Activated CD8-positive, alpha-beta memory T cell treated with anti-CD3 and anti-CD28 coated beads for 36 hours (primary cell): ENCODE results near the gene PTPRM. TPM values are rescaled to one million over a fixed set of nuclear protein-coding genes. Genes with fewer than 3 reads are reported as not detected.

Source experiments
- CTCF ChIA-PET: fragments of 350-600 bp; sonication (Branson Sonifier 250); formaldehyde crosslinking; loops from one replicate; lab custom pipeline; 2021; ENCODE audit warnings: antibody characterized with exemption; lab: Charles Lee
- POLR2A ChIA-PET: fragments of 350-600 bp; sonication (Branson Sonifier 250); formaldehyde crosslinking; loops from one replicate; lab custom pipeline; 2021; ENCODE audit warnings: antibody characterized with exemption; lab: Charles Lee
- total RNA-seq, 2 experiments: library from RNA; stranded (reverse); gene quantifications; one replicate each; pipeline ENCODE4 v1.2.3, GENCODE V29; 2021

The PTPRM gene
- total RNA-seq, 2 experiments from 2014 or later, result 3.5 to 4.1 TPM

- CTCF ChIA-PET, result no interaction called here
- POLR2A ChIA-PET, result no interaction called here
Observed at GRCh38 chr18:8296886-8297616, 729.9 kb downstream of the PTPRM start.

- CTCF ChIA-PET, result no interaction called here
- POLR2A ChIA-PET, result no interaction called here
Observed at GRCh38 chr18:8298186-8298585, 731.1 kb downstream of the PTPRM start.

GRCh38 chr18:8299054-8299980 is 732.2 kb downstream of the PTPRM start:
- ChIA-PET POLR2A (no interaction called here), CTCF (no interaction called here)

DNA sequence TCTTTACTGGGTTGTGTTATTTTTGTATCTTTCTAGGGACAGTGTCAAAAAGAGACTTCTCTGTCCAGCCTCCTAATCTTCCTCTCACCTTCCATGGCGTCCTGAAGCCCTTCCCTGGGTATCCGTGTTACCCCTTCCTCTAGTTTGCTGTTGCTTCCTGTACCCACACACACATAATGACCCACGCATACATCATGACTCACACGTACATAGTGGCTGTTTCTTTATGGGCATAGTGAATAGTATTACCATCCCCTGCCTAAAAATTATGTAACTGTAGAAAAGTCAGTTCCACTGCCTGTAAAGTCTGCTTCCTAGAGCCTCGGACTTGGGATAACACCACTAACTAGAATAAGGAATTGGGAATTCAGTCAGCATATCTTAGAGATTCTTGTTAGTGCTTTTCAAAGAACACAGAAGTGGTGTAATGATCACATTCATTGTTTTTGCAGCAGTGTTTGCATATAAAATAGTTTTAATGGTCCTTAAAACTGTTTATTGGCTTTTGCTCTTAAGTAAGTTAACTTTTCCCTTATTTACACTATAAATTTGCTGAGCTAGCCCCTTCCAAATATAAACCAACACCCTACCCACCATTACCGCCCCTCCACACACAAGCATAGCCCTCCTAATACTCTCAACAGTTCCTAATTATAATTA is 733.8 kb downstream of the PTPRM start:
- ChIA-PET CTCF (no interaction called here), POLR2A (no interaction called here)

DNA sequence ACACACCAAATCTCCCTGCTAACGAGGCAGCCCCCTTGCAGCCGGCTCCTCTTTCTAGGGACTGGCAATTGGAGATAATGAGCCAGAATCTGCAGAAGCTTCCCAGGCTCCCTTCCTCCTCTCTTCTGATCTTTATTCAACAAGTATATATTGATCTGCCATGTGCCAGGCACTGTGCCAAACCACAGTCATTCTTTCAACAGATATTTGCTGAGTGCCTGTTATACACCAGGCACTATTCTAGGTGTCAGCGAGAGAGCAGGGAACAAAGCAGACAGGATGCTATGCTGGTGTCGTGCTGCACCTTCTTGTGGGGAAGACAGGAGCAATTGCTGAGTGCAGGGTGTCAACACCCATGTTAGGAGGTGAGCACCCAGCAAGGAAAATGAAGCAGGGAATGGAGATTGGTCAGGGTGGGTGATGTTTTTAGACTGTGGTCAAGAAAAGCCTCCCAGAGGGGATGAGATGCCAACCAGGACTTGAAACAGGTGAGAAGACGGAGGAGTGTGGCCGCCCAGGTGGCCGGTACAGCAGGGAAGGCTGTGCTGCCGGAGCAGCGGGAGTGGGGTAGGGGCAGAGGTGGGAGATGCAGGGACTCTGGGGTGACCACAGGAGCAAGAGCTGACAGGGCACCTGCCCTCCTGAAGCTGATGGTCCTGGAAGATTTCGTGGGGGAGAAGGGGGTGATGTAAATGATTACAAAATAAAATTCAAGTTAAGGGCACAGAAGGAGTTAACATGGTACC is 734.5 kb downstream of the PTPRM start:
- ChIA-PET CTCF (no interaction called here), POLR2A (no interaction called here)

DNA sequence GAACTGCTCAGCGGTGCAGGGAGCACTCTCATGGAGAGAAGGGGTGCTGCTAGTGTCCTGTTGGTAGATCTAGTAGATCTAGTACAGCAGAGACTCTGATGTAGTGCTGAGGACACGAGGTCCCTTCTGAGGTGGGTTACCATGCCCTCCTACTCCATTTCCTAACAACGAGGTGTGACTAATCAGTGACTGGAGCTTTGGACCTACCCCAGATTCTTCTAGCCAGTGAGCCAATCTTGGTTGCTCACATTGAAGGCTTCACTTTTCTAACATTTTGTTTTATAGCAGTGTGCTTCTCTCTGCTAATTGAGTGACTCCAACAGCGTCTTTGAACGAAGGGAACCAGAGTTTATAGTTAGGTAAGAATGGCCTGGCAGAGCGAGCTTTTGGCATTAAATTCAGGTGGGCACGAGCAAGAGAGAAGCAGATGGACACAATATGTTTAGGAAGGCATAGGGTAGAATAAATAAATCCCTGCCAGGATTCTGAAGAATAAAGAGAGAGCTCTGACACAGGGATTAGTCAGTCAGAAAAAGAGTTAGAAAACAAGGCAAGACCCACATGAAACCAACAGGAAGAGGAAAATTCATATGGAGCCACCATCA is 736.1 kb downstream of the PTPRM start:
- CTCF ChIA-PET, result no interaction called here

DNA sequence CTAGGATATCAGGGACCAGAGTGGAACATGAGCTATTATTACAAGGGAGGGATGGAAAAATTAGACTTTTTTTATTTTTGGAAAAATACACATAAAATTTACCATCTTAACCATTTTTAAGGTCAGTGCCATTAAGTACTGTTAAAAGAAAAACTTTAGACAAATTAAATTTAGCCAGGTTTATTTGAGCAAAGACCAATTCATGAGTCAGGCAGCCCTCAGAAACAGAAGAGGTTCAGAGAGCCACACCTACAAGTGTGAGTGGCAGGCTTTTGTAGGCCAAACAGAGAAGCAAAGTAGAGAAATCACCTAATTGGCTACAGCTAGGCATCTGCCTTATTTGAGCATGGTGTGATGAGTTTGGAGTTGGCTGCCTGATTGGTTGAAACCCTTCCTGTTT is 740.8 kb downstream of the PTPRM start:
- ChIA-PET POLR2A (no interaction called here), CTCF (no interaction called here)

More for the DNA sequence above, 736.1 kb downstream of the PTPRM start:
- POLR2A ChIA-PET, result no interaction called here

DNA sequence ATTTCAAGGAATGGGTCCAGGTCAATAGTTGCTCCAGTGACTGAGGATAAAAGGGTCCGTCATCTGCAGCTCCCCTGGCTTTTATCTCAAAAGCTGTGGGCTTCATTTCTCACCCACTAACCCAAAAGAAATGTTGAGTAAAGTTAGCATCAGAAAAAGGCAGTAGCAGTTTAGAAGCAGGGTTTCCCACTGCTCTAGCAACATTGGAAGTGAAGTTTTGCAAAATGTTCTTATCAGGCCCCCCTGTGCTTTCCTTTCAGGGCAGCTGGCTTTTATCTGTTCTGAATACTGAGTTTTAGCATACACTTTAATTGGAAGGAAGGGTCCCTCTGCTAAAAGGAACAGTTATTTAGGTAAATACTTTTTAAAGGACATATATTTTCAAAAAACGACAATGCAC is 745.9 kb downstream of the PTPRM start:
- CTCF ChIA-PET, result no interaction called here
- POLR2A ChIA-PET, result no interaction called here

DNA sequence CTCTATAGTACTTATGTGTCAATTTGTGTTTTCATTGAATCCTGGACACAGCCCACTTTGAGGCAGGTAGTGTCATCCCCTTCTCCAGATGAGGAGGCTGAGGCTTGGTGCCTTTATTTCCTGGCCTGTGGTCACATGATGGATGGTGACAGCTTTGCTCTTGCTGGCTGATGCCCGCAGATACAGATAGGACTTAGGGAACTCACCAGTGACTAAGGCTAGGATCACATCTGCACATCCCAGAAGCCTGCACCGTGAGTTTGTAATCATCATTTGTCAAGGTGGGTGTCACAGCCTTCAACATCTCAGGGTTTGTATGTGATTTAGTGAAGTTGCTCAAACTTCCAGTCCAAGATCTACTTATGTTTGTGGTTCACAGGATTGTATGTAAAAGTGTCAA is 747.0 kb downstream of the PTPRM start:
- ChIA-PET CTCF (no interaction called here), POLR2A (no interaction called here)

DNA sequence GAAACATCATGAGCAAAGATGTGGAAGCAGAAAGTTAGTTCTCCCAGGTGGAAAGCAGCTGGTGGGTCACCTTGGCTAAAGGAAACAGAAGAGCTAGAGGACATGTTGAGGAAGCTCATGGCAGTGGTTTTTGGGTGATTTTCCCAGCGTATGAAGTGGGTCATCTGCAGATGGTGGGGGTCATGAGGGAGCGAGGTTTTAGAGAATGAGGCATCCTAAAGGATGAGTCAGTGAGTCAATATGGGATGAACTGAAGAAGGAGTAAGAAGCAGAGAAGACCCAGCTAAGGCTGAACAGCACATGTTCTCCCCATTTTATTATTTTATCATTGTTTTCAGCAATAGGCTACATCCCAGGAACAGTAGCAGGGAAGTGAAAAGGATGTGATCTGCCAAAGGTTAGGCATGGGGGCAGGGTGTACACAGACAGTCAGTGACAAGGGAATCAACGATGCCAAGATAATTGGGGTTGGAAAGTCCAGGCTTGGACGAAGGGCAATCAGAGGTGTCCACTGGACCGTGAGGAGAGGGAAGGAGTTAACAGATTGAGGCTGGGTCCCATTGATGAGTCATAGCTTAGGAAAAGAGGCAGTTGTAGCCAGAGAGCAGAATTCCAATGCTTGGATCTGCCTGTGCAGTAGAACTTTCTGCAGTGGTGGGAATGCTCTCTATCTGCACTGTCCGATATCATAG is 752.8 kb downstream of the PTPRM start:
- ChIA-PET CTCF (no interaction called here), POLR2A (no interaction called here)

GRCh38 chr18:8322486-8322885 is 755.4 kb downstream of the PTPRM start:
- POLR2A ChIA-PET, result no interaction called here
- CTCF ChIA-PET, result no interaction called here

GRCh38 chr18:8324343-8325065 is 757.4 kb downstream of the PTPRM start:
- CTCF ChIA-PET, result no interaction called here
- POLR2A ChIA-PET, result no interaction called here

GRCh38 chr18:8326763-8327394 is 759.8 kb downstream of the PTPRM start:
- POLR2A ChIA-PET, result no interaction called here
- CTCF ChIA-PET, result no interaction called here

GRCh38 chr18:8328126-8328525 is 761.0 kb downstream of the PTPRM start:
- ChIA-PET CTCF (no interaction called here), POLR2A (no interaction called here)

GRCh38 chr18:8329186-8329771 is 762.2 kb downstream of the PTPRM start:
- CTCF ChIA-PET, result no interaction called here
- POLR2A ChIA-PET, result no interaction called here

- ChIA-PET POLR2A (no interaction called here), CTCF (no interaction called here)
Observed at GRCh38 chr18:8330575-8330974, 763.5 kb downstream of the PTPRM start.

- ChIA-PET CTCF (no interaction called here), POLR2A (interaction anchor here (0.5 kb wide), 1 partner anchor 219 kb away, joined by 4 read pairs; no protein-coding TSS in a partner anchor)
Observed at GRCh38 chr18:8332286-8332685, 765.2 kb downstream of the PTPRM start.
